ENCODE data around the gene LRRC26. TPM values are rescaled to one million over a fixed set of nuclear protein-coding genes. Genes with fewer than 3 reads are reported as not detected.

The LRRC26 gene
- total and polyA plus RNA-seq, 2 of the 13 experiments (the other 11 are each of a cell fraction or from before 2014, with no cell fraction given) = not detected

GRCh38 chr9:137212520-137212919, 42.7 kb upstream of the LRRC26 start:
- WGBS (ENCODE audit: low lambda C conversion rate) = 92% methylated on average over 12 of the region's 21 CpGs
- intact Hi-C loops (cut with micrococcal nuclease; ENCODE audit: unreplicated experiment) = no loop called here
- TF ChIP-seq TOPORS (CRISPR knock-in tag; IDR thresholded peaks at IDR 0.05) (no peak), AGO2 (optimal IDR thresholded peaks at IDR 0.05; ENCODE audit: low read depth, low read length) (peak; percentile 0), ZNF724P (CRISPR knock-in tag; IDR thresholded peaks at IDR 0.05; ENCODE audit: borderline replicate concordance) (no peak), PPARG (CRISPR knock-in tag; conservative IDR thresholded peaks at IDR 0.05) (no peak), ZBTB49 (CRISPR knock-in tag; IDR thresholded peaks at IDR 0.05; ENCODE audit: borderline replicate concordance) (no peak), CCDC6 (CRISPR knock-in tag; IDR thresholded peaks at IDR 0.05) (no peak), CTCF (CRISPR knock-in tag; IDR thresholded peaks at IDR 0.05) (peak; percentile 22; the same call in 1 of the 2 replicates), TEF (CRISPR knock-in tag; IDR thresholded peaks at IDR 0.05) (no peak), HNRNPL (IDR thresholded peaks at IDR 0.05; ENCODE audit: low read depth, low read length) (0 out of 2 replicates have a peak, but pooled peaks have one; percentile 74)
- Histone ChIP-seq H3K4me2 (ENCODE audit: low read depth, low read length) (no peak overlapping the region), H2AFZ (ENCODE audit: low read length) (no peak overlapping the region), H3K9ac (ENCODE audit: insufficient read depth, low read depth, low read length) (no peak overlapping the region), H3K4me3 (replicated peaks in 1 of 3; ENCODE audit: insufficient read depth in 1 of 3, low read depth in 2 of 3, low read length in 3 of 3) (no peak overlapping the region), H3K79me2 (ENCODE audit: insufficient read depth, low read length) (no peaks in the 10 kb centered on the region), H3K4me1 (ENCODE audit: insufficient read depth, low read length) (peaks cover 7% of the 10 kb centered on the region; the same call in 1 of the 2 replicates), H3K27ac (ENCODE audit: extremely low read length, insufficient read depth, low read length) (no peak overlapping the region), H3K27me3 (ENCODE audit: control insufficient read depth in 1 of 2, insufficient read depth in 2 of 2, low read length in 2 of 2) (no peaks in the 10 kb centered on the region), H3K36me3 (replicated peaks in 1 of 2; ENCODE audit: control insufficient read depth in 1 of 2, insufficient read depth in 2 of 2, low read length in 2 of 2) (no peaks in the 10 kb centered on the region; a peak in 1 of 5 replicates), H4K20me1 (ENCODE audit: insufficient read depth, low read length) (no peaks in the 10 kb centered on the region), H3K9me3 (ENCODE audit: low read length) (no peaks in the 10 kb centered on the region)
- in situ Hi-C loops (cut with HindIII; ENCODE audit: extremely low pct_ligation_motif_present, low pct_unique_long_range_greater_than_20kb) = no loop called here
- FAIRE-seq (no peak), DNase-seq (ENCODE audit: low spot score) (no peak), ATAC-seq (no peak)
- no TSS peak for BruUV-seq (replicated peaks)
- ChIA-PET CTCF (ENCODE audit: low intra/inter-chr PET ratio, low total read pairs) (no interaction called here), POLR2A (no interaction called here)

All from HepG2 (cell line).